GM10248 (cell line): ENCODE data around the gene KRTAP12-2.

Source experiments
- CTCF ChIA-PET: fragments of 300-600 bp; sonication (Branson Sonifier 250); formaldehyde crosslinking; extraction: SDS; loops from one replicate; lab custom pipeline; 2021; ENCODE audit warnings: antibody characterized with exemption; lab: Yijun Ruan, JAX
- POLR2A ChIA-PET: fragments of 350-650 bp; sonication (Branson Sonifier 250); formaldehyde crosslinking; extraction: SDS; loops from one replicate; lab custom pipeline; 2020; ENCODE audit warnings: antibody characterized with exemption; lab: Yijun Ruan, JAX
- DNase-seq: peaks from one replicate; pipeline ENCODE4 v3.0.0; 2012; ENCODE audit errors: extremely low spot score
- TF ChIP-seq, protein P1 (sequence below): IDR thresholded peaks from 2 replicates; pipeline ENCODE4 v1.5.1; 2012; ENCODE audit warnings: mild to moderate bottlenecking, low read depth; ENCODE audit errors: extremely low read depth, missing control alignments, control extremely low read depth

KRTAP12-2 gene

DNA sequence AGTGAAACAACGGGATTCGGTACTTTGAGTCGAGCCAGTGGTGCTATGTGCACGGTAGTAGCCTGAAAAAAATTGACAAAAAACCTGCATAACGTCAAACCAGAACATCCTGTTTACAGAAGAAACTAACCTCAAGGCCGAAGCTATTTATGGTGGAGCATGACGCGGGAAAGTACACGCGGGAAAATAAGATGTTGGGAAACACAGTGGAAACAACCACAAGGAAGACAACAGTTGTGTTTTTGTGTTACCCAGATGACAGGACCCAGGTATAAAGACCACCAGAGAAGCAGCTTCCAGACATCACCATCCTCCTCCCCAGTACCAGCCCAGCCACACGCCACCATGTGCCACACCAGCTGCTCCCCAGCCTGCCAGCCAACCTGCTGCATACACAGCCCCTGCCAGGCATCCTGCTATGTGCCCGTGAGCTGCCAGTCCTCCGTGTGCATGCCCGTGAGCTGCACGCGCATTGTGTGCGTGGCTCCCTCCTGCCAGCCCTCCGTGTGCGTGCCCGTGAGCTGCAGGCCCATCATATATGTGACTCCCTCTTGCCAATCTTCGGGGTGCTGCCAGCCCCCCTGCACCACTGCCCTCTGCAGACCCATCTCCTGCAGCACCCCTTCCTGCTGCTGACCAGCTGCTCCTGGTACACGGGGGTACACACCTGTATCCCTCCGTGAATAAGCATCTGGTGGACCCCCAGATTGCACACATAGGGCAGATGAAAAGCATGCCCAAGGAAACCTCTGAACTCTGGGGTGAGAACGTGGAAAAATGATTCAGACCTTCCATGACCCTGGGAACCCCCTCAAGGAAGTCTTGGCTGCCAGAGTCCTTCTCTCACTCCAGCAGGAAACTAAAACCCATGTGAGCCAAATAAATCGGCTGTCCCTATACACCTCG is 8.8 kb downstream of the KRTAP12-2 start, which contains the start of gene KRTAP12-3:
KRTAP12-3 (plus strand) TSS at position 298 of the 906 bp plus-strand sequence; CDS start at position 346, 48 bp downstream.
- ChIA-PET CTCF (interaction anchor here (1.1 to 1.2 kb wide), 2 partner anchors 9 to 16 kb away, joined by 3 read pairs; partner anchors contain the start of gene KRTAP12-2), POLR2A (no interaction called here)
- TF ChIP-seq, protein P1, sequence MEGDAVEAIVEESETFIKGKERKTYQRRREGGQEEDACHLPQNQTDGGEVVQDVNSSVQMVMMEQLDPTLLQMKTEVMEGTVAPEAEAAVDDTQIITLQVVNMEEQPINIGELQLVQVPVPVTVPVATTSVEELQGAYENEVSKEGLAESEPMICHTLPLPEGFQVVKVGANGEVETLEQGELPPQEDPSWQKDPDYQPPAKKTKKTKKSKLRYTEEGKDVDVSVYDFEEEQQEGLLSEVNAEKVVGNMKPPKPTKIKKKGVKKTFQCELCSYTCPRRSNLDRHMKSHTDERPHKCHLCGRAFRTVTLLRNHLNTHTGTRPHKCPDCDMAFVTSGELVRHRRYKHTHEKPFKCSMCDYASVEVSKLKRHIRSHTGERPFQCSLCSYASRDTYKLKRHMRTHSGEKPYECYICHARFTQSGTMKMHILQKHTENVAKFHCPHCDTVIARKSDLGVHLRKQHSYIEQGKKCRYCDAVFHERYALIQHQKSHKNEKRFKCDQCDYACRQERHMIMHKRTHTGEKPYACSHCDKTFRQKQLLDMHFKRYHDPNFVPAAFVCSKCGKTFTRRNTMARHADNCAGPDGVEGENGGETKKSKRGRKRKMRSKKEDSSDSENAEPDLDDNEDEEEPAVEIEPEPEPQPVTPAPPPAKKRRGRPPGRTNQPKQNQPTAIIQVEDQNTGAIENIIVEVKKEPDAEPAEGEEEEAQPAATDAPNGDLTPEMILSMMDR, result no peak
- no peak for DNase-seq

DNA sequence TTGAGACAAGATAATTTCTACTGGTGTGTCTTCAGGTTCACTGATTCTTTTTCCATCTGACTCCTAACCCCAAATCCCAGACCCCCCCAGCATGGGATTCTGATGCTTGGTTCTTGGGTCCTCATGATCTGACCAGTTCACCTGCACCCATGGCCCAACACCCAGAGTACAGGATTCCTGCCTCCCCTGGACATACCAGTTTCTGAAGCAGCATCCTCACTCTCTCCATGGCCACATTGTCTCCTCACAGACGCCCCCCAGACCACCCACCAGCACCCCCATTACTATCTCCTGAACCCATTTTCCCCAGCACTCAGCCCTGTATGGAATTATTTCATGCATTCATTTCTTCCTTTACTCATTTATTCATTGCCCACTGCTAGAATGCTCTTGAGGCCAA is 9.9 kb downstream of the KRTAP12-2 start:
- TF ChIP-seq, protein P1, result no peak

DNA sequence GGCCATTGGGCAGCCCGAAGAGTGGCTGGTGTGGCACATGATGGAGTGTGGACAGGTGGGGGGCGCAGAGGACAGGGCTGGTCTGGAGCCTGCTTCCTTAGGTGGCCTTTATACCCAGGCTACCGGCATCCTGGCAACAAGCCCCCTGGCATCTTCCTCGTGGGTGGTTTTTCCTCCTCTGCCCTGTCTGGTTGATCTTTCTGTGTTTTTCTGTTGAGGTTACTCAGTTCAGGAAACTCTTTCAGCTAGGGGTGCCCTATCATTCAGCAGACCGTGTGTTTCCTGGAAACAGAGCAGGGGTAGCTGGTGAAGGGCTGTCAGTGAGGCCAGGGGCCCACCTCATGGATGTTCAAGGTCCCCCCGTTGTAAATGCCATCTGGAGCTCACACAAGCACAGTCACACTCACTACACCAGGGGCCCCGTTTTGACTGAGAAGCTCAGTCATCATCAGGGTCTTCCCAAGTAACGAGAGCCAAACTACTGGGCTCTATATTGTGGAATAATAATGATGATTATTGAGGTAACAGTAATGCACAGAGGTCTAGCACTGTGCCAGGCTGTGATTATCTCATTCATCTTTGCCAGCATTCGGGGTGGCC is 12.1 kb downstream of the KRTAP12-2 start, which contains the start of gene KRTAP12-4:
KRTAP12-4 (minus strand) TSS at position 84 of the 600 bp plus-strand sequence; CDS start at position 39, 45 bp downstream.
- no peak for DNase-seq
- ChIA-PET POLR2A (no interaction called here), CTCF (no interaction called here)
- TF ChIP-seq, protein P1, result no peak

More for the DNA sequence above, 9.9 kb downstream of the KRTAP12-2 start:
- ChIA-PET CTCF (interaction anchor here (1.2 kb wide), 1 partner anchor 10 kb away, joined by 3 read pairs; the partner anchor contains the start of gene KRTAP12-2), POLR2A (no interaction called here)
- no peak for DNase-seq

DNA sequence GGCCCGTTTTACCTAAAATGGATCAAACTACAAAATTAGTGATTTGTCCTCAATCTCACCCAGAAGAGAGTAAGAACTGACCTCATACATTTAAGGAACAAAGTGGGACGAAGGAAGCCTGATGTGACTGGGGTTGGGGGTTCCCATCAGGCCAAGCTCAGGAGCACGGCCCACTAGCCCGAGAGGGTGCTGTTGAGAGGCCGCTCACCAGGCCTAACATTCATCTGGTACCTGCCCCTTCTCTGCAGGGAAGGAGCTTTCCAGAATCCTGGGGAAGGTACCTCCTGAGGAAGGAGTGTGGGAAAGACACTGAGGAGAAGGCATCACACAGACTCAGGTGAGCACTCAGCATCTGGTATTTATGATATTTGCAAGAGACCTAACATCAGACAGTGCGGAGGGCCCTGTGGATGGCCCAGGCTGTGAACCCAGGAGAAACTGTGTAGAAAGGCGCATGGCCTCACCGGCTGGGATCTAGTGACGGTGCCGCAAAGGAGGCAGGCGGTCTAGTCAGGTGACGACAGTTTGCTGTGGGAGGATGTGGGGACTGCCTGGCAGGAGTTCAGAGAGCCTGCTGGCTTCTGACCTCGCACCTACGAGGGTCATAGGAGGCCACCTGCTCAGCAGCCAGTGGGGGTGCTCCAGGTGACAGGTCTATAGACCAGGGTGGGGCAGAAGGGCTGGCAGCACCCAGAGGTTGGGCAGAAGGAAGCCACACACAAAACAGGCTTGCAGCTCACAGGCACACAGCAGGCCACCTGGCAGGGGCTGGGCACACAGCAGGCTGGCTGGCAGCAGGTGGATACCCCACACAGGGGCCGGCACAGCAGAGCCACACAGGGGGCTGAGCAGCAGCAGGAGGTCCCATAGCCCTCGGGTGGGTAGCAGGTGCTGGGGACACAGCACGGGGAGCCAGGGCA is 12.8 kb downstream of the KRTAP12-2 start:
- POLR2A ChIA-PET, result no interaction called here
- no peak for DNase-seq
- TF ChIP-seq, protein P1, result no peak
- CTCF ChIA-PET, result no interaction called here

DNA sequence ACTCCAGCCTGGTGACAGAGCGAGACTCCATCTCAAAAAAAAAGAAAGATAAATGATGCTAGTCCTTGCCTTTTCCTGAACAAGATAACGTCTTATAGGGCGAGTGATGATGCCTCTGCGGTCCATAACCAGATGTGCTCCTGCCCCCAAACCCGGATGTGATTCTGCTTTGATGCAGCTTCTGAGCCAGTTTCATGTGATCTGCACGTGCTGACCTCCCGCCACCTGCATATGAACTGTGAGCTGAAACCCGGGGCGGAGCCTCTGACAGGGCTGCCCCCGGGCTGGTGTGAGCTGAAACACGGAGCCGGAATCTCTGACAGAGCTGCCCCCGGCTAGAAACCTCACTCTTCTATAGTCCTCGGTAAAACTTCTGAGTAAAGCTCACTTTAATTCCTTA is 13.6 kb downstream of the KRTAP12-2 start:
- POLR2A ChIA-PET, result no interaction called here
- TF ChIP-seq, protein P1, result no peak
- CTCF ChIA-PET, result no interaction called here
- no peak for DNase-seq
